ENCODE data around the gene GSTM4. TPM values are rescaled to one million over a fixed set of nuclear protein-coding genes. Genes with fewer than 3 reads are reported as not detected.

The GSTM4 gene
- total and polyA plus RNA-seq, 9 of the 15 experiments (the other 6 are each of a cell fraction or from before 2014, with no cell fraction given), result 18.8 to 53.4 (median 38.8) TPM

- 0 out of 2 replicates have a peak, but pooled peaks have one; percentile 29 for TF ChIP-seq AFF4 (CRISPR knock-in tag; IDR thresholded peaks at IDR 0.05)
- no peak for TF ChIP-seq RREB1 (CRISPR knock-in tag; IDR thresholded peaks at IDR 0.05)
- TF ChIP-seq MAFG (tag; conservative IDR thresholded peaks at IDR 0.05), result peak; percentile 57
- no peak for TF ChIP-seq NFE2L1 (tag; IDR thresholded peaks at IDR 0.05; ENCODE audit: borderline replicate concordance, low read depth)
- peak; percentile 30; the same call in 1 of the 2 replicates for TF ChIP-seq CBFA2T3 (IDR thresholded peaks at IDR 0.05)
- no peak for TF ChIP-seq ZHX1 (conservative IDR thresholded peaks at IDR 0.05; ENCODE audit: low read length)
Measured at GRCh38 chr1:109658533-109659042, 2.7 kb downstream of the GSTM4 start (continued).

Data from K562 (cell line).